GM19240 (cell line): ENCODE data around the gene NEDD9.

Source experiments
- DNase-seq: peaks from one replicate; pipeline ENCODE4 v3.0.0; 2011; ENCODE audit warnings: low spot score; ENCODE audit not compliant: insufficient read length

Gene NEDD9

GRCh38 chr6:11202513-11203305, 29.8 kb downstream of the NEDD9 start:
- DNase-seq = no peak

GRCh38 chr6:11201772-11202512, 30.5 kb downstream of the NEDD9 start:
- no peak for DNase-seq

DNA sequence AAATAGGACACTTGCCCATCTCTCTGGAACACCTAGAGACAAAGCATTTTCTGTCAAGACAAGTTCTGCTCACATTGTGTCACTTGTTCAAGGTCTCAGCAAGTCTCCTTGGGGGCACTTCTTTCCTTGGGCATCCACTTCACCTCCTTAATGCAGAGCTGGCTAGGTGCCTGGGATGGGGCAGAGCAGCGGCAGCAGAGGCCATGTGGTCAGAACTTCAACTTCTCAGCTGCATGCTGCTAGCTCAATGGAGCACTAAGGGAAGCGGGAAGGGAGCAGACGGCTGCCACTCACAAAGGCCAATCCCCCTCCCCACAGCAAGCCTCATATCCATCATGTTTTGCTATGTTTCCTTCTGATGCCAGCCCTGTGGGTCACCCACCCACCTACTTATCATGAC, 31.5 kb downstream of the NEDD9 start:
- DNase-seq = no peak

DNA sequence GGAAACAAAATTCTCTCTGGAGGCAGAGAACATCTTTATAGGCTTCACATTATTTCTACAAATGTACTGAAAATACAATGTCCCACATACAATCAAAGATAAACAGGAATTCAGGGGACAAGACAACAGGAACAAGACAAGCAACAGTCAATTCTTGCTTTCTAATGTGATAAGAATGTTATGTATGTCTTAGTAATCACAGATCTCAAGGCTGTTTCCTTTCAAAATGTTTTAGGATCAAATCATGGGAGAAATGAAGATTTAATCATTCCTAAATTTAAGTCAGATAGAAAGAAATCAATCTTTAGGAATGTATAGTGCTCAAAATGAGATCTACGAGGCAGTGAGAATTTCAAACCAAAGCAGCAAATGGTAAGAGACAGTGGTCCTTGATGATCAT, 32.1 kb downstream of the NEDD9 start:
- DNase-seq = no peak

DNA sequence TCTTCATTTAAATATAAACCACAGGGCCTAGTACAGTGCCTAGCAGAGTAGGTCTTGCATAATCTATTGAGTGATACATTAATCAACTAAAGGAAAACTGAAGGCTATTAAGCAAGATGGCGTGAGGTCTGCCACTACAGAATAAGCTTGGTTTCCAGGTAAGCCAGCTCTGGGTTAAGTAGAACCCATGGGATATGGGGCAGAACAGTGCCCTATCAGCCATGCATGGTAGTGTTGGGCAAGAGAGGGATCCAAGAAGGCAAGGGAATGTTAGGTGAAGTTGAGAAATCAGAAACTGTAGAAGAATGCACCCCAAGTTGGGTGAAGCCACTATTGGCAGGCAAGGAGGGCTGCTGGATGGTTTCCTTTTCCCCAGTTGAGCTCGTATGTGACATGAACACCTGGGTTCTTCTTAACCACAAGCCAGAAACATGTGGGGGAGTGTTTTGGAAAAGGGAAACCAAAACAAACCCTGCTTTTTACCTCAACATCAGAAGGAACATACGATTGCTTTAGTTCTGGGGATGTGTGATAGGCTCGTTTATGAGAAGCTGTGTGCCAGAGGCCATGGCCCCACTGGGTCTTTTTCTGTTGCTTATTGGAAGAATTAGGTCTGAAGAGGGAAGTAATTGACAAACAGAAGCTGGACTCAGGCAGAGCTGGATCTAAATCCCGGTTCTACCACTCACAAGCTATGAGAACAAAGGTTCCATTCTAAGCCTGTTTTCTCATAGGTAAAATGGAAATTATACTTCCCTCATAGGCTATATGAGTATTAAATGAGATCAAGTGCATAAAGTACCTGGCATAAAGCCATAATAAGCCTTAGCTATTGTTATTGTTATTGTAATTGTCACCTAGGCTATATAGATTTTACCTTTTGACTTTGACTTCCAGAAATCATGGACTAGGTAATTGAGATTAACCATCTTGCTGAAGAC, 33.5 kb downstream of the NEDD9 start:
- peak; percentile 17 for DNase-seq

DNA sequence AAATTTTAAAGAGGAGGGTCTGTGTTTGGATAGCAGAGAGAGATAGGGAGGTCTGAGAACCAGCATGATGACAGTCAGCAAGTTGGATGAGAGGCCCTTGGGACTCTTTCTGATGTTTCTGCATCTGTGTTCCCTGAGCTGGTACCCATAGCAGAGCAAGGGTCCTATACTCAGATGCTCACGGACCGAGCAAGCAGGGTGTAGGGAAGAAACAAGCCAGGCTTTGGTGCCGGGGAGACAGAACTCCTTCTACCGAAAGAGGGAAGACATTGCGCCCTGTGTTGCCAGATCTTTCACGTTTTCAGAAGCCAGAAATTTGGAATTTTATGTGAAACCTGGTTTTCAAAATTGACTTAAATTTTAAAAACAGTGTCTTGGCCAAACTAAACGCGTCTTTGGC, 34.6 kb downstream of the NEDD9 start:
- DNase-seq = no peak

DNA sequence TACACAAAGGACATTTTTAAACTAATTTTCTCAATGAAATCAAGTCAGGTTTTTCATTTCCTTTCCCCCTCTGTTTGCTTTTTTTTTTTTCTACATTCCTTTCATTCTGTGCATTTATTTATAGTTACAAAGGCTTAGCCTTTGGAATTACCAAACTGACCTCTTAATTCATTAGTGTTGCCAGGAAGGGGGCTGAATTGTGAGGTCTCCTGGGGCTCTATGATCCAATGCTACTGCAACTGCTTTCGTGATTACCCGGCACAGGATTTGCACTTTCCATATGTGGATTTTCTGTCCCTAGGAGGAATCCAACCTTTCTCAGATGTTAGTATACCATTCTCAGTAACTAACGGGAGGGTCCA, 35.3 kb downstream of the NEDD9 start:
- DNase-seq = no peak

DNA sequence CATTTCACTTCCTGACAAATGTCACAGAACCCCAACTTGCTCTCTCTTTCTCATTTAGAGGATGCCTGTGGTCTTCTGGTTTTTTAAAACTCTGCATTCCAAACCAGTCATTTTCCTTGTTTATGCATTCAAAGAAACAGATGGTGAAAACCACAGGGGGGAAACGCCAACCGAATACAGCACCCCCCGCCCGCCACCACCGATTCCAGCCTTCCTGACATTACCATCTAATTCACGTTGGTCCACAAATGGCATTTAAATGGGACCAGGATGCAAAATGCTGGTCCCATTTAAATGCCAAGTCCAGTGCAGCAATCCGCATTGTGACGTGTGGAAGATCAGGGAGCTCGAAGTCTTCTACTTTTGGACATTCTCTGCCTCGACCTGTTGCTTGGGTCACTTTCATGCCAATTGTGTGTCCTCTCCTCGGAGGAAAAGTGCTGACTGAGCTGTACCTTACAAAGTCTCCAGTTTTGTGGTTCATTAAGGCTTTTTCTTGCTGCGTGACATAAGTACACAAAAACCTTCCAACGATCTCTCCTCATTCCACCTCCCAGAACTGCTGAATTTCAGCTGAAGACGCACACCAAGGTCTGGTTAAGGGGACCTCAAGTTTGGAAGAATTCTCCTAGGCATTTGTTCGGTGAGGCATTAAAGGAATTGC, 35.8 kb downstream of the NEDD9 start:
- DNase-seq = no peak

DNA sequence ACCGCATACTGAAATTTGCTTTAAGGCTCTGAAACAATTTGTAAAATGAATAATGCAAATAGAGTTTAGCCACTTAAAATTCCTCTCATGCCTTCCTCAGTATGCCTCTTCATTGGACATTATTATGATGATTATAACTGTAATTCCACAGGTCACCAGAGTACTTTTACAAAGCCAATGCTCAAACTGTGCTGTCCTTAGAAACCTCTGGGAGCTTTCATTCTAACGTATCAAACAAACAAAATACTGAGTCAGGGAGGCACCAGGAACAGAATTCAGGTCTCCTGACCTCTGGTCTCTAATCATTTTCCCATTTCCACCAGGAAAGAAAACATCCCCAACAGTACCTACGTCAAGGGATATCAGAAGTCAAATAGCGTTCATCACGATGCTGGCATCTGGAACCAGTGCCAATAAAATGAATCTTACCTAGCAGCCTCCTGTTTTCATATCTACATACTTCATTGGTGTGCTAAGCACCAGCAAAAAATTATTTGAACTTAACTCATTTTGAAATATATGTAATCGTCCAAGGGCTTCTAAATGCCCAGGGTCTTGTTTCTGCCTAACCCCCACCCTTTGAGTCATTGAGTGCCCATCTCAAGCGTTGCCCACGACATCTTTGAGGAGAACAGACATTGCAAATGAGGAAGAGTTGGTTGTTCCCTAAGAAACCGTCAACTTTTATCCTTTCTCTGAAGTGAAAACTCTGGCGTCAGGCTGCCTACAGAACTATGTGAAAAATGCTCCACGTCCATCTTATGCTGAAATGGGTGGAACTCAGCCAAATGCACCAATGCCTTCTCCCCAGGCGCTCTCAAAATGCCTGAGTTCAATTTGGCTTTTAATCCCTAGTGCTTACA, 37.9 kb downstream of the NEDD9 start:
- no peak for DNase-seq

GRCh38 chr6:11193434-11193833, 39.0 kb downstream of the NEDD9 start:
- DNase-seq = no peak

DNA sequence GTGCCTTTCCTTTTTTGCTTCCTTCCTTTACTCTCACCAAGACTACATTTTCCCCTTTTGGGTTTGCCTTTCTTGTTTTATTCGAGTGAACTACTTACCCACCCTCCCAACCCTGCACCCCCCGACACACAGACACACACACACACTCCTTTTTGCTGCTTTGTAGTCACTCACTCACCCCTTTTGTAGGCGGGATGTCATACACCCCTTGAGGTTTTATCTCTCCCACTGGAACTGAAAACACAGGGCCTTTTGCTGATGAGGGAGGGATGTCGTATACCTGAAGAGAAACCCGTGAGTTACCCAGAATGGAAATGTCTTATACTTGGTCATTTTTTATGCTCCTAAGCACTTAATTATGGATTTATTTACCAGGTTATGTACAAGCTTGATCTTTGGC, 40.3 kb downstream of the NEDD9 start:
- DNase-seq = no peak

- DNase-seq = no peak
These were observed 41.7 kb downstream of the NEDD9 start for GRCh38 chr6:11190625-11191245.

DNA sequence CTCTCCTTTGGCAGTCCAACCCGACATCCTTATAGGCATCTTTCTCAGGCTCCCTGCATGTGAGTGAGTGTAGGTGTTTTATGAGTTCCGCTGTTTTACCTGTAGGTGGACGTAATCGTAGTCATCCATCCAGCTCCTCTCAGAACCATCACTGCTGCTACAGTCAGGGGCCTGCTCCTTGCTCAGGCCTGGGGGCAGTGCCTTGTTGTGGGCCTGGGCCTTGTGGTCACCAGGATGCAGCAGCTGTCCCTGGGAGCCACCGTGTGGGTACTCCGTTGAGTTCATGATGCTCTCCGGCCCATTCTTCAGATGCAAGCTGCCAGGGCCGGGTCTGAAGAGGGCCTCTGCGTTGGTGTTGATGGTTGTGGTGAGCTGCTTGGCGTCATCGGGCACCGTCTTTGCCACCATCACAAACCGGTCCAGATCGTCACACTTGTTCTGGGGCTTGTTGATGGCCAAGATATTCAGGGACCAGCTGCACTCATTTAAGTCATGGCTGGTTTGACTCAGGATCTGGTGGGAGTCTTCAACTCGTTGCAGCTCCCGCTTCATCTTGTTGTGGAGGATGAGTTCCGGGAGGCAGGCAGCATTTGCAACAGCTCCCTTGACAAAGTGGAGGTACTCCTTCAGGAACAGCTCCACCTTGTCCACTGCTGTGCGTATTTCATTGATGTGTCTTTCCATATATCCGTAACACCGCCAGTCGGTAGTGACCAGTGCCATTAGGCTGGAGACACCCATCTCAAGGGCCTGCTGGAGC, 42.4 kb downstream of the NEDD9 start:
- DNase-seq = no peak

DNA sequence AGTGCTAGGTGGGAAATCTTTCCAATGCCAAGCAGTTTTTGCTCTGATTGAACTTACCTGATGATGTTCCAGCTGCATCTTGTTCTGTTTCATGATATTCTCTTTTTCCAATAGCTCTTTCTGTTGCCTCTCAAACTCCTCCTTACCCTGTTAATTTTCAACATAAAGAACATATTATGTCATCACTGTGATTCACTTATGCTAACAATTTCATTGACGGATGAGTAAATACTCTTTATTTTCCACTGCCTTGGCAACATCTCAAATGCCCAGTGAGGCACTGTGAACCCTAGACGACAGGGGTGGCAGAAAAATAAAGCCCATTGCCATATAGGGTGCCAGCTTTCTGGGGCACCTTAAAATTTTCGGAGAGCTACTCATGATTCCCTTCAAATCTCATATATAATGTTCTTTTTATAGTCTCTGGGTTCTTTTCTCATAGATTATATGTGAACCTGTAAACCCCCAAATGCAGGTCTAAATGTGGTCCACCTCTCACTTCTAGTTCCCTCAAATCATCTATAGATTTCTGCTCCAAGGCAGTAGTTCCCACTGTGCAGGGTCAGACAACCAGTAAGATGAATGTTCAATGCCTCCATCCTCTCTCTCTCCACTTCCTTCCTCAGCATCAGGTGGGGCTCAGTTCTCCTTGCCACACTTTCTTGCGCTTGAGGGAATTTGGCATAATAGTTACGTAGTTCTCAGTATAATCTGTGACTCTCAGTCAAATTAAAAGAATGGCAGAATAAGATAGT, 44.1 kb downstream of the NEDD9 start:
- no peak for DNase-seq

- DNase-seq = no peak
These were observed 45.2 kb downstream of the NEDD9 start for GRCh38 chr6:11187301-11187700.

GRCh38 chr6:11185204-11185842, 47.1 kb downstream of the NEDD9 start:
- DNase-seq = no peak

- DNase-seq = no peak
These were observed 48.6 kb downstream of the NEDD9 start for GRCh38 chr6:11183761-11184362.
